ENCODE results near the gene HOXD12. TPM values are rescaled to one million over a fixed set of nuclear protein-coding genes. Genes with fewer than 3 reads are reported as not detected.

Gene HOXD12
- total and polyA plus RNA-seq, 5 experiments from 2014 or later = not detected

- peaks cover 9 to 16% (median 12%) of the 10 kb centered on the region in 4 donors for H3K4me1 Mint-ChIP-seq
- POLR2A ChIA-PET = no interaction called here
- ATAC-seq = no peak
- H3K9me3 Mint-ChIP-seq = peaks cover 0 to 37% (median 17%) of the 10 kb centered on the region in 9 donors
- H3K27me3 Mint-ChIP-seq = peaks cover 57 to 87% (median 77%) of the 10 kb centered on the region in 5 donors
- H3K27ac Mint-ChIP-seq = peak overlapping the region in 1 of 10 donors; percentile 44
- no peak for DNase-seq
- H3K4me3 Mint-ChIP-seq = peak overlapping the region in 4 of 10 donors; percentile 12 to 43 (median 17)
- peaks cover 8 to 11% (median 10%) of the 10 kb centered on the region in 3 donors for H3K36me3 Mint-ChIP-seq
Observed at GRCh38 chr2:176121190-176122051, 21.8 kb downstream of the HOXD12 start.

GRCh38 chr2:176122052-176122682 is 22.6 kb downstream of the HOXD12 start:
- H3K36me3 Mint-ChIP-seq = peaks cover 4 to 10% (median 6%) of the 10 kb centered on the region in 3 donors
- no peak for DNase-seq
- ATAC-seq = peak; percentile 24 to 27
- H3K9me3 Mint-ChIP-seq = peaks cover 0 to 29% (median 11%) of the 10 kb centered on the region in 9 donors
- peak overlapping the region in 1 of 10 donors; percentile 34 for H3K27ac Mint-ChIP-seq
- peak overlapping the region; percentile 57 to 85 (median 78) for H3K4me3 Mint-ChIP-seq
- POLR2A ChIA-PET = interaction anchor here (0.5 to 0.9 kb wide), 2 partner anchors 706 to 1073 kb away, joined by 3 read pairs; no protein-coding TSS in a partner anchor
- peaks cover 59 to 87% (median 77%) of the 10 kb centered on the region in 5 donors for H3K27me3 Mint-ChIP-seq
- H3K4me1 Mint-ChIP-seq = peaks cover 9 to 20% (median 14%) of the 10 kb centered on the region in 4 donors

- H3K36me3 Mint-ChIP-seq = peaks cover 2 to 10% (median 6%) of the 10 kb centered on the region in 3 donors
- H3K27ac Mint-ChIP-seq = peak within 1 kb of the TSS in 2 of 10 donors; percentile 2 to 71
- peak; percentile 53 to 55 for ATAC-seq
- peaks cover 0 to 27% (median 9%) of the 10 kb centered on the region in 9 donors for H3K9me3 Mint-ChIP-seq
- H3K4me1 Mint-ChIP-seq = peaks cover 9 to 26% (median 14%) of the 10 kb centered on the region in 4 donors
- POLR2A ChIA-PET = interaction anchor here (0.5 to 0.9 kb wide), 2 partner anchors 706 to 1072 kb away, joined by 3 read pairs; no protein-coding TSS in a partner anchor
- peak within 1 kb of the TSS; percentile 57 to 85 (median 78) for H3K4me3 Mint-ChIP-seq
- H3K27me3 Mint-ChIP-seq = peaks cover 62 to 87% (median 76%) of the 10 kb centered on the region in 5 donors
- DNase-seq = peak in 2 of 10 donors; percentile 35 to 44
Observed at GRCh38 chr2:176122683-176123410, 23.3 kb downstream of the HOXD12 start, which contains the start of gene HOXD9. Gene HOXD9 (plus strand): TSS chr2:176122719. CDS start chr2:176122769, 50 bp downstream.

GRCh38 chr2:176123411-176124109 is 24.0 kb downstream of the HOXD12 start:
- Mint-ChIP-seq H3K4me1 (peaks cover 8 to 32% (median 19%) of the 10 kb centered on the region in 4 donors), H3K27me3 (peaks cover 63 to 87% (median 76%) of the 10 kb centered on the region in 5 donors), H3K9me3 (peaks cover 0 to 24% (median 9%) of the 10 kb centered on the region in 9 donors), H3K4me3 (peak overlapping the region in 9 of 10 donors; percentile 20 to 74 (median 60)), H3K36me3 (peaks cover 0 to 7% (median 6%) of the 10 kb centered on the region in 3 donors), H3K27ac (peak overlapping the region in 2 of 10 donors; percentile 2 to 71)
- DNase-seq (no peak), ATAC-seq (no peak)
- POLR2A ChIA-PET = no interaction called here

GRCh38 chr2:176124110-176124946 is 24.7 kb downstream of the HOXD12 start:
- peaks cover 0 to 7% (median 0%) of the 10 kb centered on the region in 3 donors for H3K36me3 Mint-ChIP-seq
- peak overlapping the region in 2 of 10 donors; percentile 48 to 71 for H3K27ac Mint-ChIP-seq
- peaks cover 0 to 18% (median 5%) of the 10 kb centered on the region in 9 donors for H3K9me3 Mint-ChIP-seq
- peaks cover 61 to 87% (median 76%) of the 10 kb centered on the region in 5 donors for H3K27me3 Mint-ChIP-seq
- ATAC-seq (no peak), DNase-seq (no peak)
- POLR2A ChIA-PET = no interaction called here
- peak overlapping the region in 8 of 10 donors; percentile 6 to 74 (median 64) for H3K4me3 Mint-ChIP-seq
- H3K4me1 Mint-ChIP-seq = peaks cover 9 to 35% (median 24%) of the 10 kb centered on the region in 4 donors

GRCh38 chr2:176124947-176125771 is 25.6 kb downstream of the HOXD12 start:
- peaks cover 0 to 7% (median 0%) of the 10 kb centered on the region in 3 donors for H3K36me3 Mint-ChIP-seq
- peaks cover 0 to 11% (median 0%) of the 10 kb centered on the region in 9 donors for H3K9me3 Mint-ChIP-seq
- POLR2A ChIA-PET = no interaction called here
- peak overlapping the region in 2 of 10 donors; percentile 11 to 65 for H3K4me3 Mint-ChIP-seq
- H3K4me1 Mint-ChIP-seq = peaks cover 7 to 35% (median 25%) of the 10 kb centered on the region in 4 donors
- no peak for DNase-seq
- no peak overlapping the region for H3K27ac Mint-ChIP-seq
- ATAC-seq = no peak
- H3K27me3 Mint-ChIP-seq = peaks cover 53 to 80% (median 67%) of the 10 kb centered on the region in 5 donors

GRCh38 chr2:176125772-176126054 is 26.1 kb downstream of the HOXD12 start:
- no peak for DNase-seq
- peaks cover 0 to 5% (median 0%) of the 10 kb centered on the region in 3 donors for H3K36me3 Mint-ChIP-seq
- peaks cover 7 to 37% (median 27%) of the 10 kb centered on the region in 4 donors for H3K4me1 Mint-ChIP-seq
- H3K27me3 Mint-ChIP-seq = peaks cover 51 to 77% (median 63%) of the 10 kb centered on the region in 5 donors
- POLR2A ChIA-PET = no interaction called here
- H3K27ac Mint-ChIP-seq = no peak overlapping the region
- peaks cover 0 to 6% (median 0%) of the 10 kb centered on the region in 9 donors for H3K9me3 Mint-ChIP-seq
- ATAC-seq = no peak
- H3K4me3 Mint-ChIP-seq = no peak overlapping the region

- peak; percentile 49 to 80 (median 64) for DNase-seq
- Mint-ChIP-seq H3K9me3 (peaks cover 0 to 10% (median under 1%) of the 10 kb centered on the region in 9 donors), H3K4me3 (peak overlapping the region in 1 of 10 donors; percentile 10), H3K36me3 (peaks cover 2 to 10% (median 2%) of the 10 kb centered on the region in 3 donors), H3K4me1 (peaks cover 9 to 45% (median 35%) of the 10 kb centered on the region in 4 donors), H3K27me3 (peaks cover 56 to 79% (median 69%) of the 10 kb centered on the region in 5 donors), H3K27ac (peak overlapping the region in 2 of 10 donors; percentile 34 to 71)
- POLR2A ChIA-PET = no interaction called here
- ATAC-seq = peak in 1 of 2 donors; percentile 36
Observed at GRCh38 chr2:176126929-176127773, 27.6 kb downstream of the HOXD12 start.

GRCh38 chr2:176127774-176128072 is 28.1 kb downstream of the HOXD12 start:
- Mint-ChIP-seq H3K36me3 (peaks cover 3 to 10% (median 6%) of the 10 kb centered on the region in 3 donors), H3K9me3 (peaks cover 0 to 10% (median 3%) of the 10 kb centered on the region in 9 donors), H3K27me3 (peaks cover 60 to 84% (median 72%) of the 10 kb centered on the region in 5 donors), H3K27ac (peak overlapping the region in 2 of 10 donors; percentile 1 to 71), H3K4me3 (peak overlapping the region in 4 of 10 donors; percentile 39 to 77 (median 70)), H3K4me1 (peaks cover 12 to 50% (median 37%) of the 10 kb centered on the region in 4 donors)
- ATAC-seq = no peak
- DNase-seq = no peak
- POLR2A ChIA-PET = no interaction called here

Data from naive thymus-derived CD8-positive, alpha-beta T cell (primary cell).